Measurements from ENCODE around the gene HHATL. TPM values are rescaled to one million over a fixed set of nuclear protein-coding genes. Genes with fewer than 3 reads are reported as not detected.
A peak's percentile ranks its signal among the peaks of the same experiment; 100 is the strongest.

The HHATL gene
- total and polyA plus RNA-seq, 5 donors from 2014 or later = not detected

DNA sequence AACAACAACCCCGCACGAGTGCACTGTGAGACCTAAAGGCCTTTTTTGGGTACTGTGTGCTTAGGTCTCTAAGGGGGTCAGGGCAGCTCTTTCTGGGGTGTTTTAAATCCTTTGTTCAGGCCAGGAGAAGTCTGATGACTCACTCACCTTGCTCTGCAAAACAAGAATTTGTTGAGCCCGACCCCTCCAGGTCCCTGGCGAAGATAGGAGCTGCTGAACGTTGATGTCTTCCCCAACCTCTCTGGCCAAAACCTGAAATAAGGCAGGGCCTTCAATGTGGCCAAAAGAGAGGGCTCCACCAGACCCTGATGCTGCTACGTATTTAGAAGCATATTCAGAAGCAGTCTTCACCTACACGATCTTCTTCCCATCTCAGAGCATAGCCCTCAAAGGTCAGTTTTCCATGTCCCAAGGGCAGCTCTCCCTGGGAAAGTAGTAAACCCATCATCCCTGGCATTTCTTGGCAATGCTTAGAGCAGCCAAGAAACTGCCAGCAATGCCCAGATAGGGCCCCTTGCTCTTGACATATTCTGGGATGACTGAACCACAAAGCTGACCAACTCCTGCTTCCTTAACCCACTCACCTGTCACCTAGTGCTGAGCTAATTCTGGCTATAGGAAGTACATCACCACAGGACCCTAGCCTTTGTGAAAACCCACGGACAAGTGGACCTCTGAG is 43.3 kb upstream of the HHATL start:
- Histone ChIP-seq H3K27ac (ENCODE audit: insufficient read depth, low read length, poor library complexity, severe bottlenecking) (no peak overlapping the region), H3K27me3 (ENCODE audit: control insufficient read depth, insufficient read depth, low read length) (no peaks in the 10 kb centered on the region), H3K4me1 (ENCODE audit: control insufficient read depth, insufficient read depth, low read length, poor library complexity, severe bottlenecking) (peaks cover 28% of the 10 kb centered on the region), H3K36me3 (ENCODE audit: control insufficient read depth, insufficient read depth, low read length) (no peaks in the 10 kb centered on the region), H3K4me3 (ENCODE audit: low read depth, low read length) (no peak overlapping the region), H3K9me3 (ENCODE audit: control insufficient read depth in 2 of 2, low read length in 2 of 2) (no peaks in the 10 kb centered on the region)
- H3K27ac Mint-ChIP-seq = peak overlapping the region in 1 of 3 donors; percentile 59
- H3K4me3 Mint-ChIP-seq = no peak overlapping the region
- H3K4me1 Mint-ChIP-seq = peaks cover 10 to 54% (median 31%) of the 10 kb centered on the region in 4 donors
- ATAC-seq (ENCODE audit: low read depth in 2 of 2) = no peak
- H3K27me3 Mint-ChIP-seq = no peaks in the 10 kb centered on the region
- DNase-seq = no peak
- H3K9me3 Mint-ChIP-seq = no peaks in the 10 kb centered on the region
- no peaks in the 10 kb centered on the region for H3K36me3 Mint-ChIP-seq

DNA sequence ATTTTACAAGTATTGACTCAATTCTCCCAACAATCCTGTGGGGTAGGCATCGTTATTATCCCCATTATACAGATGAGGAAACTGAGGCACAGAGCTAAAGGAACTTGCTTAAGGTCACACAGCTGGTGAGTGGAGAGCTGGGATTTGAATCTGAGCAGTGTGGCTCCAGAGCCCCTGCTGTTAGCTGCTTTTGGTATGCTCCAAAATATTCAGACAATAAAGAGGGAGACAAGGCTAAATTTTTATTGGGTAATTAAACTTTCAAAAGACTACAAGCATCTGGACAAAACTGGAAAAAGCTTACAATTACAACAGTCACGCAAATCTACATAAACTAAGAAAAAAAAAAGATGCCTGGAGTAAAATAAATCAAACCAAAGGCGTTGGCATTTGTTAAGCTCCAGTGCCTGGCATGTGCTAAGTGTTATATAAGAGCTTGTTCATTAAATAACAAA is 42.7 kb upstream of the HHATL start:
- peaks cover 10 to 53% (median 31%) of the 10 kb centered on the region in 4 donors for H3K4me1 Mint-ChIP-seq
- H3K27ac Mint-ChIP-seq = peak overlapping the region in 2 of 3 donors; percentile 56 to 59
- DNase-seq (no peak), ATAC-seq (ENCODE audit: low read depth in 2 of 2) (no peak)
- Histone ChIP-seq H3K4me1 (ENCODE audit: control insufficient read depth, insufficient read depth, low read length, poor library complexity, severe bottlenecking) (peaks cover 28% of the 10 kb centered on the region), H3K4me3 (ENCODE audit: low read depth, low read length) (no peak overlapping the region), H3K27me3 (ENCODE audit: control insufficient read depth, insufficient read depth, low read length) (no peaks in the 10 kb centered on the region), H3K27ac (ENCODE audit: insufficient read depth, low read length, poor library complexity, severe bottlenecking) (no peak overlapping the region), H3K9me3 (ENCODE audit: control insufficient read depth in 2 of 2, low read length in 2 of 2) (no peaks in the 10 kb centered on the region), H3K36me3 (ENCODE audit: control insufficient read depth, insufficient read depth, low read length) (no peaks in the 10 kb centered on the region)
- no peaks in the 10 kb centered on the region for H3K36me3 Mint-ChIP-seq
- no peaks in the 10 kb centered on the region for H3K27me3 Mint-ChIP-seq
- H3K4me3 Mint-ChIP-seq = no peak overlapping the region
- no peaks in the 10 kb centered on the region for H3K9me3 Mint-ChIP-seq

DNA sequence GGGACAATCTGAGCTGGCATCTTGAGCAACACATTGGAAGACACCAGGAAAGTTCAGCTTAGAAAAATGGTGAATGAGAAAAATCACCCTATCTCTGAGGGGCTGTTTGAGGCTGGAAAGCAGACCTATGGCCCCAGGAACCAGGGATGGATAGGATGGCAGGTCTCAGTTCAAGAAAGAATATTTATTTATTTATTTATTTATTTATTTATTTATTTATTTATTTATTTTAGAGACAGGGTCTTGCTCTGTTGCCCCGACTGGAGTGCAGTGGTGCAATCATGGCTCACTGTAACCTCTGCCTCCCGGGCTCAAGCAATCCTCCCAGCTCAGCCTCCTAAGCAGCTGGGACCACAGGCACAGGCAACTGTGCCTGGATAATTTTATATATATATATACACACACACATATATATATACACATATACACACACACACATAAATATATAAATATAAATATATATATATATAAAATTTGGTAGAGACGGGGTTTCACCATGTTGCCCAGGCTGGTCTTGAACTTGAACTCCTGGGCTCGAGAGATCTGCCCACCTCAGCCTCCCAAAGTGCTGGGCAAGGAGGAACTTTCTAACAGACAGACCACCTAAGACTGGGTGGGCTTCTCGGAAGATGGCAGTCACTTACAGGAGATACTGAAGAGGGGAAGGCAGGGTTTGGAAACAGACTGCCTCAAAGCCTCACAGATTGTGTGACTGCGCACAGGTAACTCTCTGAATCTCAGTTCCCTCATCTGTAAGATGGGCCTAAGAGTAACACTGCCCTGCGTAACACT is 40.8 kb upstream of the HHATL start:
- Histone ChIP-seq H3K36me3 (ENCODE audit: control insufficient read depth, insufficient read depth, low read length) (no peaks in the 10 kb centered on the region), H3K4me3 (ENCODE audit: low read depth, low read length) (no peak overlapping the region), H3K4me1 (ENCODE audit: control insufficient read depth, insufficient read depth, low read length, poor library complexity, severe bottlenecking) (peaks cover 27% of the 10 kb centered on the region), H3K27me3 (ENCODE audit: control insufficient read depth, insufficient read depth, low read length) (no peaks in the 10 kb centered on the region), H3K9me3 (ENCODE audit: control insufficient read depth in 2 of 2, low read length in 2 of 2) (no peaks in the 10 kb centered on the region), H3K27ac (ENCODE audit: insufficient read depth, low read length, poor library complexity, severe bottlenecking) (no peak overlapping the region)
- Mint-ChIP-seq H3K4me1 (peaks cover 9 to 34% (median 24%) of the 10 kb centered on the region in 4 donors), H3K9me3 (peaks cover 0 to 2% (median 0%) of the 10 kb centered on the region in 7 donors), H3K36me3 (no peaks in the 10 kb centered on the region), H3K4me3 (no peak overlapping the region), H3K27me3 (no peaks in the 10 kb centered on the region), H3K27ac (peak overlapping the region in 1 of 3 donors; percentile 42)
- no peak for DNase-seq
- no peak for ATAC-seq (ENCODE audit: low read depth in 2 of 2)

DNA sequence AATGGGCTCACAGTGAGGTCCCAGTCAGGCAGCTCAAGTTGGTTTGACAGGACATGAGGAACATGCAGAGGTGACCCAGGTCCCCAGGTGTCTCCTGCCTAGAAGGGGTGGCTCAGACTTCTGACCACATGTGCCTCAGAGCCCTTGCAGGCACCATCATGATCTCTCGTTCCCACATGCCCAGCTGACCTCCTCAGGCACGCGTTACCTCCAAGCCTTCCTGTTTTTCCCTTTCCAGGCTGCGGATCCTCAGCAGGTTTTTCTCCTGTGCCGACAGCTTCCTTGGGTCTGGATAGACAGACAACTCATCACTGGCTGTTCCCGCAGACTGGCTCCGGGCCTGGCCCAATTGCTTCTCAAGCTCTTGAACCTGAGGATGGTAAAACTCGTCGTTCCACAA is 40.1 kb upstream of the HHATL start:
- no peaks in the 10 kb centered on the region for H3K36me3 Mint-ChIP-seq
- DNase-seq (no peak), ATAC-seq (ENCODE audit: low read depth in 2 of 2) (no peak)
- H3K27me3 Mint-ChIP-seq = no peaks in the 10 kb centered on the region
- H3K27me3 ChIP-seq (ENCODE audit: control insufficient read depth, insufficient read depth, low read length) = no peaks in the 10 kb centered on the region
- no peak overlapping the region for H3K4me3 ChIP-seq (ENCODE audit: low read depth, low read length)
- H3K36me3 ChIP-seq (ENCODE audit: control insufficient read depth, insufficient read depth, low read length) = no peaks in the 10 kb centered on the region
- H3K4me3 Mint-ChIP-seq = no peak overlapping the region
- peaks cover 2 to 27% (median 17%) of the 10 kb centered on the region in 4 donors for H3K4me1 Mint-ChIP-seq
- H3K9me3 Mint-ChIP-seq = peaks cover 0 to 2% (median 0%) of the 10 kb centered on the region in 7 donors
- peaks cover 20% of the 10 kb centered on the region for H3K4me1 ChIP-seq (ENCODE audit: control insufficient read depth, insufficient read depth, low read length, poor library complexity, severe bottlenecking)
- H3K9me3 ChIP-seq (ENCODE audit: control insufficient read depth in 2 of 2, low read length in 2 of 2) = no peaks in the 10 kb centered on the region
- H3K27ac Mint-ChIP-seq = no peak overlapping the region
- H3K27ac ChIP-seq (ENCODE audit: insufficient read depth, low read length, poor library complexity, severe bottlenecking) = no peak overlapping the region

DNA sequence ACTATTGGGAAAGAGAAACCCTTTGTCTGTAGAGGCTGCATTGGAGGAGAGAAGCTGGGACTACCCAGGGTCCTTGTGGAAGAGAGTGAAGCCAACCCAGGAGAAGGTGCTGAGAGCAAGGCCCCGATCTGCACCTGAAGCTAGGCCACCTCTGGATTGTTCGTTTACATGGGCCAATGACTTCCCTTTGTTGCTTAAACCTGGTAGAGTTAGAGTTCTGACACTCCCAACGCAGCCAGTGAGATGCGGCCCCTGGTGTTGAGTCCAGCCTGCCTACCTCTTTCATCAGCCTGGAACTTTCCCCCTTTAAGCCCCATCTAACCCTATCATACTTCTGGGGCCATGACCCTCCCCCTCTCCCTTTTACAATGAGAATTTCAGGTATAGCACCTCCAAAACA is 39.7 kb upstream of the HHATL start:
- H3K27ac Mint-ChIP-seq = no peak overlapping the region
- no peaks in the 10 kb centered on the region for H3K27me3 Mint-ChIP-seq
- Histone ChIP-seq H3K4me3 (ENCODE audit: low read depth, low read length) (no peak overlapping the region), H3K4me1 (ENCODE audit: control insufficient read depth, insufficient read depth, low read length, poor library complexity, severe bottlenecking) (peaks cover 16% of the 10 kb centered on the region), H3K27ac (ENCODE audit: insufficient read depth, low read length, poor library complexity, severe bottlenecking) (no peak overlapping the region), H3K9me3 (ENCODE audit: control insufficient read depth in 2 of 2, low read length in 2 of 2) (no peaks in the 10 kb centered on the region), H3K27me3 (ENCODE audit: control insufficient read depth, insufficient read depth, low read length) (no peaks in the 10 kb centered on the region), H3K36me3 (ENCODE audit: control insufficient read depth, insufficient read depth, low read length) (no peaks in the 10 kb centered on the region)
- peaks cover 0 to 23% (median 13%) of the 10 kb centered on the region in 4 donors for H3K4me1 Mint-ChIP-seq
- ATAC-seq (ENCODE audit: low read depth in 2 of 2) (no peak), DNase-seq (no peak)
- H3K4me3 Mint-ChIP-seq = no peak overlapping the region
- peaks cover 0 to 2% (median 0%) of the 10 kb centered on the region in 7 donors for H3K9me3 Mint-ChIP-seq
- H3K36me3 Mint-ChIP-seq = no peaks in the 10 kb centered on the region

DNA sequence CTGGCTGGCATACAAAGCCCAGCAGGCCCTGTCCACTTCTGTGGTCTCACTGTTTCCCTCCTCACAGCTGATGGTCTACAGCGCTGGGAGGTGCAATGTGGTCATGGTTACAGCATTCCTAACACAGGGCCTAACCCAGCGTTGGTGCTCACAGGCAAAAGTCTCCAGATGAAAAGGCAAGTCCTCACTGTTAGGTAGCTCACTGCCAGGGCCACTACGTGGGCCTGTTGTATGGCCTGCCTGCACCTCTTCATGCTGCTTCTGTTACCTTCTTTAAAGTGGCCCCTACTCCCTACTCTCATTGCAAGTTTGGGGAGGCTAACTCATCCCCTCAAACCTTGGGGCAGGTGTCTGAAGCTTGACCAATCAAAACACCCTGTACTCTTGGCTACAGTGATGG is 39.2 kb upstream of the HHATL start:
- H3K36me3 Mint-ChIP-seq = no peaks in the 10 kb centered on the region
- no peaks in the 10 kb centered on the region for H3K27me3 ChIP-seq (ENCODE audit: control insufficient read depth, insufficient read depth, low read length)
- no peaks in the 10 kb centered on the region for H3K27me3 Mint-ChIP-seq
- H3K9me3 ChIP-seq (ENCODE audit: control insufficient read depth in 2 of 2, low read length in 2 of 2) = no peaks in the 10 kb centered on the region
- H3K4me1 Mint-ChIP-seq = peaks cover 0 to 18% (median 9%) of the 10 kb centered on the region in 4 donors
- H3K4me1 ChIP-seq (ENCODE audit: control insufficient read depth, insufficient read depth, low read length, poor library complexity, severe bottlenecking) = peaks cover 11% of the 10 kb centered on the region
- H3K27ac Mint-ChIP-seq = no peak overlapping the region
- H3K4me3 ChIP-seq (ENCODE audit: low read depth, low read length) = no peak overlapping the region
- H3K36me3 ChIP-seq (ENCODE audit: control insufficient read depth, insufficient read depth, low read length) = no peaks in the 10 kb centered on the region
- H3K27ac ChIP-seq (ENCODE audit: insufficient read depth, low read length, poor library complexity, severe bottlenecking) = no peak overlapping the region
- ATAC-seq (ENCODE audit: low read depth in 2 of 2) (no peak), DNase-seq (no peak)
- H3K4me3 Mint-ChIP-seq = no peak overlapping the region
- peaks cover 0 to 2% (median 0%) of the 10 kb centered on the region in 7 donors for H3K9me3 Mint-ChIP-seq

DNA sequence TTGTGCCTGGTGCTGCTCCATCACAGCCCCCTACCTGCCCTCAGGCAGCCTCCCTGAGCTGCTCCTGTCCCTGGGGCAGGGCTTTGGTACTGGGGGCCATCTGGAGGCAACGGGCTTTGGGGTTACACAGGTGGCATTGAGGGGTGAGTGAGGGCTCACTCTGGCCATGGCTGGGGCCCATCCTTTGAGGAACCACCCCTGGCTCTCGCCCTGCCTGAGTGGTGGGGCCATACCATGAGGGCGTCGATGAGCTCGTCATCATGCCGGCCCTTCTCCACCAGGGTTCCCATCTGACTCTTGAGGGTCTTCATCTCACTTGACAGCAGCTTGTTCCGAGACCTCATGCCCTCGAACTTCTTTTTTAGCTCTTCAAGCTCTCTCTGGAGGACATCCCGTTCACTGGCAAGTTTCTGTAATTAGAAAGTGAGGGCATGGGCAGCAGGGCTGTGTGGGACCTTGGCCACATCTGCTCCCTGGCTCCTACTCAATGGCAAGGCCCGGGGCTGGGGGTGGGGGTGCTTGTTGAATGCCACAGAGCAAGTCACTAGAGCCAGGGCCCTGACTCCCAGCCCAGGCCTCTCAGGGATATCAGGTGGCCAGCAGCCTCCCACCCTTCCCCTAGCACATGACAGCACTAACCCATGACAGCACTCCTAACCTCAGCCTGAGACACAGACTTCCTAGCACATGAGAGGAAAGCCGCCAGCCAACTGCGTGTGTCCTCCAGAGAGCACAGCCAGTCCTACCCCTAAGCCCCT is 37.0 kb upstream of the HHATL start:
- no peak for DNase-seq
- Histone ChIP-seq H3K27me3 (ENCODE audit: control insufficient read depth, insufficient read depth, low read length) (no peaks in the 10 kb centered on the region), H3K9me3 (ENCODE audit: control insufficient read depth in 2 of 2, low read length in 2 of 2) (no peaks in the 10 kb centered on the region), H3K36me3 (ENCODE audit: control insufficient read depth, insufficient read depth, low read length) (no peaks in the 10 kb centered on the region), H3K4me3 (ENCODE audit: low read depth, low read length) (no peak overlapping the region), H3K27ac (ENCODE audit: insufficient read depth, low read length, poor library complexity, severe bottlenecking) (no peak overlapping the region), H3K4me1 (ENCODE audit: control insufficient read depth, insufficient read depth, low read length, poor library complexity, severe bottlenecking) (peaks cover 3% of the 10 kb centered on the region)
- Mint-ChIP-seq H3K4me3 (no peak overlapping the region), H3K27ac (peak overlapping the region in 1 of 3 donors; percentile 78), H3K9me3 (peaks cover 0 to 2% (median 0%) of the 10 kb centered on the region in 7 donors), H3K4me1 (peaks cover 0 to 8% (median 4%) of the 10 kb centered on the region in 4 donors), H3K36me3 (no peaks in the 10 kb centered on the region), H3K27me3 (peaks cover 7% of the 10 kb centered on the region)
- no peak for ATAC-seq (ENCODE audit: low read depth in 2 of 2)
